Kidney (tissue), 14 donors: ENCODE data around the gene PPARG. TPM values are rescaled to one million over a fixed set of nuclear protein-coding genes. Genes with fewer than 3 reads are reported as not detected.

Experiments used
- DNase-seq, 5 donors: peaks; one replicate each; pipeline ENCODE4 v3.0.0-alpha.2; 2013 to 2020
- FAIRE-seq: peaks from 2 replicates; lab custom pipeline; 2012; peaks lifted over from hg19 to GRCh38; lab: Jason Lieb, UNC
- H3K27ac ChIP-seq, 2 donors: one replicate each; pipeline ENCODE4 v1.7.0; 2013; ENCODE audit warnings: low read depth in 2 of 2, low read length in 2 of 2, inconsistent platforms in 1 of 2
- H3K27me3 ChIP-seq: one replicate; pipeline ENCODE4 v1.7.1; 2013; ENCODE audit warnings: low read length, inconsistent platforms; ENCODE audit not compliant: control insufficient read depth, insufficient read depth
- H3K36me3 ChIP-seq, 3 donors: one replicate each; pipeline versions ENCODE4 v1.7.0 to v1.7.1; 2013; ENCODE audit warnings: low read length in 3 of 3, control low read depth in 1 of 3, inconsistent platforms in 1 of 3; ENCODE audit not compliant: insufficient read depth in 3 of 3, control insufficient read depth in 2 of 3
- H3K4me1 ChIP-seq, 3 donors: one replicate each; pipeline versions ENCODE4 v1.7.0 to v1.7.1; 2013; ENCODE audit warnings: low read length in 3 of 3, inconsistent platforms in 1 of 3, low read depth in 1 of 3; ENCODE audit not compliant: control insufficient read depth in 2 of 3, insufficient read depth in 2 of 3
- H3K4me3 ChIP-seq, 3 donors: one replicate each; pipeline versions ENCODE4 v1.7.0 to v1.8.1; 2013; ENCODE audit warnings: low read length in 3 of 3, control low read depth in 1 of 3, inconsistent platforms in 1 of 3
- H3K9ac ChIP-seq, 3 donors: one replicate each; pipeline versions ENCODE4 v1.7.0 to v1.7.1; 2013; ENCODE audit warnings: low read length in 3 of 3, control low read depth in 1 of 3, inconsistent platforms in 1 of 3
- H3K9me3 ChIP-seq, 3 donors: one replicate each; pipeline versions ENCODE4 v1.7.0 to v1.7.1; 2013; ENCODE audit warnings: low read length in 3 of 3, control low read depth in 1 of 3, inconsistent platforms in 1 of 3; ENCODE audit not compliant: control insufficient read depth in 2 of 3, insufficient read depth in 1 of 3
- CTCF ChIP-seq: IDR thresholded peaks from 3 replicates; pipeline ENCODE4 v1.5.1; 2012; ENCODE audit warnings: mild to moderate bottlenecking, moderate library complexity, borderline replicate concordance; ENCODE audit not compliant: insufficient read depth; ENCODE audit errors: extremely low read depth
- intact Hi-C: fragments of 100-400 bp; cut with DNase I; formaldehyde crosslinking; loops from one replicate; pipeline ENCODE4 v1.11.1; 2022
- polyA plus RNA-seq: library from polyadenylated mRNA; stranded (reverse); fragments of 350-450 nt; fragmentation: Illumina TruSeq; extraction: RNeasy Lipid Tissue Mini Kit (QIAGEN cat#74804); gene quantifications from one replicate; pipeline ENCODE4 v1.2.3, GENCODE V29; 2014; ENCODE audit warnings: low read depth, low replicate concordance; ENCODE audit not compliant: insufficient read depth
- total RNA-seq: library from RNA; stranded (reverse); fragmentation: NEBNext Ultra II Directional; extraction: Animal tissue kit (Norgen Biotek cat#: 25700); gene quantifications from one replicate; pipeline ENCODE4 v1.2.1, GENCODE V29; 2021
- donor health status: control.
- donor health status: control.
- donor health status: control.
- donor health status: control.
- donor health status: control.
- donor health status: DM: yes; HTN: yes; CAD: no.
- donor health status: Normal renal cell carcinoma (clear cell type).

Gene PPARG
- total and polyA plus RNA-seq, 2 donors from 2014 or later: 19.0 to 19.2 TPM

DNA sequence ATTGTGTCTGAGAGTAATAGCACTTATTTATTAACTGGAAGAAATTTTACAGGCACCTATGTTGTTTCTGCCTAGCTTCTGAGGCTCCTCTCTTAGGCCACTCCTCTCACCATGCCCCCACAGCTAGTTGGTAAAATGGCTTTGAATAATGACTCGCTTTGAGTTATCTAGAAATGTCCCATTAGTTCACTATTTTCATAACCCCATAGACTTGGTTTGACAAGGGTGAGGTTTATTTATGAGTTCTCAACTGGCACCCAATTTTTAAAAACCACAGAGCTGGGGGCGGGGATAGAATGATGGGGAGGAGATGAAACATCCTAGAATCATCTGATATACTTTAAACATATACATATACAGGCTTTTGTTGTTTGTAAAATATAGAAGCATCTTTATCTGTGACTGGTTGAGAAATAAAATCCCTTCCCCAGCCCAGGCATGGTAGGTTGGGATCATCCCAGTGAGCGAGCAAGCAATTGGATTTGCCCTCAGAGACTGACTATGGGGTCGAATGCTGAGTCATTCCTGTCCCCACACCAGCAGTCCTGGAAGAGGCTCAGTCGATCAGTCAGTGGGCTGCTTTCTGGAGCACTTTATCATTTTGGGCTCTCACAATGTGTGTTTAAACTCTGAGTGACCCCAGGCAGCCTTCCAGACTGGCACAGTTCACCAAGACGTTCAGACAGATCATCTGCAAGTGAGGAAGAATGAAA lies 135.2 kb downstream of the PPARG start:
- Histone ChIP-seq H3K4me1 (no peaks in the 10 kb centered on the region), H3K4me3 (no peak overlapping the region), H3K36me3 (no peaks in the 10 kb centered on the region), H3K9me3 (no peaks in the 10 kb centered on the region), H3K9ac (no peak overlapping the region), H3K27ac (no peak overlapping the region), H3K27me3 (no peaks in the 10 kb centered on the region)
- TF ChIP-seq CTCF: no peak
- intact Hi-C loops: no loop called here
- DNase-seq (no peak), FAIRE-seq (no peak)

- no peak for DNase-seq
- no peak overlapping the region for H3K9ac ChIP-seq
- no peaks in the 10 kb centered on the region for H3K9me3 ChIP-seq
- H3K27ac ChIP-seq: no peak overlapping the region
- H3K36me3 ChIP-seq: no peaks in the 10 kb centered on the region
- no peak for FAIRE-seq
- no peak for TF ChIP-seq CTCF
- H3K4me3 ChIP-seq: no peak overlapping the region
- no peaks in the 10 kb centered on the region for H3K4me1 ChIP-seq
- intact Hi-C loops: no loop called here
- no peaks in the 10 kb centered on the region for H3K27me3 ChIP-seq
These were observed 135.9 kb downstream of the PPARG start for GRCh38 chr3:12424635-12425319.

- intact Hi-C loops: no loop called here
- no peaks in the 10 kb centered on the region for H3K9me3 ChIP-seq
- DNase-seq (peak in 2 of 5 donors; percentile 58 to 82), FAIRE-seq (no peak)
- TF ChIP-seq CTCF: no peak
- no peaks in the 10 kb centered on the region for H3K27me3 ChIP-seq
- H3K4me1 ChIP-seq: no peaks in the 10 kb centered on the region
- H3K9ac ChIP-seq: no peak overlapping the region
- no peak overlapping the region for H3K4me3 ChIP-seq
- H3K36me3 ChIP-seq: no peaks in the 10 kb centered on the region
- no peak overlapping the region for H3K27ac ChIP-seq
These were observed 137.1 kb downstream of the PPARG start for GRCh38 chr3:12425850-12426579.
